Subcutaneous abdominal adipose tissue (tissue), 5 donors: ENCODE measurements around the gene INPP5A.
"Not testable (repeated sequence)": the region's sequence is repeated elsewhere in the genome, so short reads cannot be mapped to it uniquely, and the experiment has no call there.

Experiments
- H3K27ac ChIP-seq: one replicate; pipeline ENCODE4 v1.7.0; 2013; ENCODE audit warnings: low read depth, mild to moderate bottlenecking, inconsistent platforms, low read length, moderate library complexity
- H3K27me3 ChIP-seq, 5 donors: one replicate each; pipeline ENCODE4 v1.7.0; 2013; ENCODE audit warnings: low read length in 5 of 5, inconsistent platforms in 1 of 5; ENCODE audit not compliant: control insufficient read depth in 5 of 5, insufficient read depth in 4 of 5
- H3K36me3 ChIP-seq, 5 donors: one replicate each; pipeline ENCODE4 v1.7.0; 2013; ENCODE audit warnings: low read length in 5 of 5; ENCODE audit not compliant: control insufficient read depth in 5 of 5, insufficient read depth in 5 of 5
- H3K4me1 ChIP-seq, 5 donors: one replicate each; pipeline ENCODE4 v1.7.0; 2013; ENCODE audit warnings: low read length in 5 of 5, mild to moderate bottlenecking in 3 of 5, moderate library complexity in 1 of 5; ENCODE audit not compliant: control insufficient read depth in 5 of 5, insufficient read depth in 5 of 5
- H3K4me3 ChIP-seq, 5 donors: one replicate each; pipeline ENCODE4 v1.7.0; 2013; ENCODE audit warnings: low read length in 5 of 5, low read depth in 1 of 5
- H3K9ac ChIP-seq, 5 donors: one replicate each; pipeline ENCODE4 v1.7.0; 2013; ENCODE audit warnings: low read length in 5 of 5, mild to moderate bottlenecking in 4 of 5, moderate library complexity in 3 of 5
- H3K9me3 ChIP-seq, 5 donors: one replicate each; pipeline ENCODE4 v1.7.0; 2013; ENCODE audit warnings: low read length in 5 of 5; ENCODE audit not compliant: control insufficient read depth in 5 of 5
- donor health status: healthy.
- donor health status: healthy.
- donor health status: healthy.
- donor health status: healthy.
- donor health status: healthy.

Gene INPP5A

DNA sequence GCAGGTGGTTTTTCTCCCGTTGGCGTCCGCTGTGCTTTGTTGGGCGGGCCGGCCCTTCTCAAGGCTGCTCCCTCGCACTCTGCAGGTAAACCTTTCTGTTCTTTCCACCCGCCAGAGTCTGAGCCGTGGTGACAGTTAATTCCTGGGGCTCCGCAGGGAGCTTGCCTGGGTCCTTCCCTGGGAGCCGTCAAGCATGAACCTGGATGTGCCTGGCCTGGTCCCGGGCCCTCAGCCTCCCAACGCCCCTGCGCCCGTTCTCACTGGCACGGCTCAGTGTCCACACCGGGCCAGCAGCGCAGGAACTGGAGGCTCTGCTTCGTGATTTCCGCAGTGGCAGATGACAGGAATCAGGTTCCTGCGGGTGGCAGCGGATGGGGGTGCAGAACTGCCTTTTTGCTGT, 259.3 kb downstream of the INPP5A start:
- peaks cover 0 to 4% (median 3%) of the 10 kb centered on the region in 5 donors for H3K9me3 ChIP-seq
- no peak overlapping the region for H3K9ac ChIP-seq
- no peaks in the 10 kb centered on the region for H3K36me3 ChIP-seq
- H3K27ac ChIP-seq = no peak overlapping the region
- no peak overlapping the region for H3K4me3 ChIP-seq
- peaks cover 0 to 5% (median 2%) of the 10 kb centered on the region in 5 donors for H3K4me1 ChIP-seq
- H3K27me3 ChIP-seq = peaks cover 11 to 24% (median 18%) of the 10 kb centered on the region in 5 donors

GRCh38 chr10:132797986-132798385, 260.4 kb downstream of the INPP5A start:
- not testable (repeated sequence) for H3K36me3 ChIP-seq
- peaks cover 0 to 10% (median 8%) of the 10 kb centered on the region in 5 donors for H3K9me3 ChIP-seq

DNA sequence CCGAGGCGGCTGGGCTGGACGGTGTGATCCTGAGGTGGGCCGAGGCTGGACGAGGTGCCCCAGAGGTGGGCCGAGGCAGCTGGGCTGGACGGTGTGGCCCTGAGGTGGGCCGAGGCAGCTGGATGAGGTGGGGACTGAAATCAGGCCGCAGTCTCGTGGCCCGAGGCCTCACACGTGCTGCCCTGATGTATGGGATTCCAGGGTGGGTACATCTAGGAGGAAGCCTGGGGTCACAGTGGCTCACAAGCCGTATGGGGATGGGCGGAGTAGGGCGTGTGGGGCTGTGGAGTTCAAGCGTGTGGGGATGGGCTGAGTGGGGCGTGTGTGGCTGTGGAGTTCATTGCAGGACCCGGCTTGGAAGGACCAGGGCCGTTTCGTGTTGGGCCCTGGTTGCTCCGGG, 260.8 kb downstream of the INPP5A start:
- Histone ChIP-seq H3K27ac (no peak overlapping the region), H3K9ac (no peak overlapping the region), H3K4me1 (peaks cover 0 to 5% (median 0%) of the 10 kb centered on the region in 5 donors), H3K4me3 (no peak overlapping the region), H3K36me3 (no peaks in the 10 kb centered on the region), H3K9me3 (peaks cover 0 to 10% (median 8%) of the 10 kb centered on the region in 5 donors), H3K27me3 (peaks cover 11 to 16% (median 14%) of the 10 kb centered on the region in 5 donors)

More at GRCh38 chr10:132797986-132798385, 260.4 kb downstream of the INPP5A start:
- H3K4me3 ChIP-seq, H3K9ac ChIP-seq, H3K4me1 ChIP-seq, H3K27ac ChIP-seq: not testable (repeated sequence)
- H3K27me3 ChIP-seq = peaks cover 11 to 19% (median 17%) of the 10 kb centered on the region in 5 donors

GRCh38 chr10:132798876-132799275, 261.3 kb downstream of the INPP5A start:
- Histone ChIP-seq H3K27ac (no peak overlapping the region), H3K4me3 (no peak overlapping the region), H3K36me3 (no peaks in the 10 kb centered on the region), H3K4me1 (peaks cover 0 to 3% (median 0%) of the 10 kb centered on the region in 5 donors), H3K9ac (no peak overlapping the region), H3K9me3 (peaks cover 0 to 10% (median 8%) of the 10 kb centered on the region in 5 donors), H3K27me3 (peaks cover 8 to 15% (median 11%) of the 10 kb centered on the region in 5 donors)

DNA sequence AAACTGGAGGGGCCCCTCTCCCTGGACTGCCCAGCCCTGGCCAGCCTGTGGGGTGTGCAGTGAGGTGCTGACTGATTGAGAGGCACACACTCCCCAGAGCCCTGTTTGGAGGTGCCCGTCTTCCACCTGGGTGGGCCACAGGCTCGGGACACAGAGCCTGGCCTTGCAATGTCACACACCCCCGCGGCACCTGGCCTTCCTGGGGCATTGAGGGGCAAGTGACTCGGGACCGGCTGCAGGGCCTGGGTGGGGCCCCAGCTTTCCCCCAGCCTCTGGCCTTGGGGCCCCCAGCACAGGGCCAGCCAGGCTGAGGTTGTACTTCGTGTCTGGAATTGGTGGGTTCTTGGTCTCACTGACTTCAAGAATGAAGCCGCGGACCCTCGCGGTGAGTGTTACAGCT, 262.3 kb downstream of the INPP5A start:
- Histone ChIP-seq H3K36me3 (no peaks in the 10 kb centered on the region), H3K4me3 (no peak overlapping the region), H3K9me3 (peaks cover 0 to 10% (median 8%) of the 10 kb centered on the region in 5 donors), H3K9ac (no peak overlapping the region), H3K4me1 (no peaks in the 10 kb centered on the region), H3K27me3 (peaks cover 6 to 14% (median 8%) of the 10 kb centered on the region in 5 donors), H3K27ac (no peak overlapping the region)

DNA sequence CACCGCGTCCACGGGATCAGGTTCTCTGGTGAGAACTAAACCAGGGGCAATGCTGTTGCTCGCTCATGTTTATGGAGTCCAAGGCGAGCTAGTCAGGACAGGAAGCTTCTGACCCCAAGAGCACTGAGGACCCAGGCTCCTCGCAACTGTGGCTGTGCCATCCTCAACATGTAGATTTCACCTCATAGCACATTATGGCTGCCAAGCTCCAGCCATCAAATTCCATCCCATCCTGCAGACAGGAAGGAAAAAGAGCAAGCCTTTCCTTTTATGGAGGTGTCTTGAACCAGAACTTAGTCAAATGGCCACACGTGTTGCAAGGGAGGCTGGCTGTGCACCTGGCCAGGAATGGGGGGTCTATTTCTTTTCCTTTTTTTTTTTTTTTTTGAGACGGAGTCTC, 264.5 kb downstream of the INPP5A start:
- Histone ChIP-seq H3K27me3 (peaks cover 4 to 20% (median 9%) of the 10 kb centered on the region in 5 donors), H3K36me3 (no peaks in the 10 kb centered on the region), H3K9ac (no peak overlapping the region), H3K4me3 (no peak overlapping the region), H3K9me3 (peaks cover 0 to 10% (median 8%) of the 10 kb centered on the region in 5 donors), H3K27ac (no peak overlapping the region), H3K4me1 (no peaks in the 10 kb centered on the region)

- Histone ChIP-seq H3K9me3 (peaks cover 0 to 10% (median 8%) of the 10 kb centered on the region in 5 donors), H3K4me1 (no peaks in the 10 kb centered on the region), H3K4me3 (no peak overlapping the region), H3K9ac (no peak overlapping the region), H3K27ac (no peak overlapping the region), H3K36me3 (no peaks in the 10 kb centered on the region), H3K27me3 (peaks cover 0 to 25% (median 12%) of the 10 kb centered on the region in 5 donors)
Observed at GRCh38 chr10:132802694-132803320, 265.2 kb downstream of the INPP5A start.

DNA sequence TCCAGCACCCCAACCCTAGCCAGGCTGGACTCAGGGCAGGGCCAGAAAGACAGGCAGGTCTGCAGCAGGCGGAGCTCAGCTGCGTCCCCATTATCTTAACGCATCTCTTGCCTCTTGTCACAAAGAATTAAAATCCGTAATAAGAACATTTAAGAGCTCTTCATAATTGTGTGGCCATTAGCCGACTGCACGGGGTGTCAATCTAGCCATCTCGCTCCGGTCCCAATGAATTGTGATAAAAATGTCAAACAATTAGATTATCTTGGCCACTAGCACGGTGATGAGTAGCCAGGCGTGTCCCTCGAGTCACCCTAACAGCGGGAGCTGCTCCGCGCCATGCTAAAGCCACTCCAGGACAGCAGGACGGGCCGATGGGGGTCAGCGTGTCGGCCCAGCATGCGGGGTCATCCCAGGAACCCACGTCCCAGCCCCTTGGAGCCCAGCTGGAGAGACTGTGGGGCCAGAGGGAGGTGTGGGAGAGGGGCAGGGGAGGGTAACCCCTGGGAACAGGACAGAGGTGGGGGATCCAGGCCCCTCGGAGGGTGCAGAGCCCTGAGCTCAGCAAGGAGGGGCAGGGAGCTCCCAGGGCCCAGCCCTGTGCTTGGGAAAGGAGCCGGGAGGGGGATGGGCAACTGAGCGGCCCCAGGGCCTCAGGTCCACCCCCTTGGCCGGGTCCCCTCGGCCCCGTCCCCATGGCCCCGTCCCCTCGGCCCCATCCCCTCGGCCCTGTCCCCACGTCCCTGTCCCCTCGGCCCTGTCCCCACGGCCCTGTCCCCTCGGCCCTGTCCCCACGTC, 266.0 kb downstream of the INPP5A start:
- no peaks in the 10 kb centered on the region for H3K4me1 ChIP-seq
- H3K9me3 ChIP-seq = peaks cover 0 to 10% (median 8%) of the 10 kb centered on the region in 5 donors
- H3K27ac ChIP-seq = no peak overlapping the region
- H3K9ac ChIP-seq = no peak overlapping the region
- H3K4me3 ChIP-seq = no peak overlapping the region
- H3K27me3 ChIP-seq = peaks cover 0 to 32% (median 18%) of the 10 kb centered on the region in 5 donors
- no peaks in the 10 kb centered on the region for H3K36me3 ChIP-seq

DNA sequence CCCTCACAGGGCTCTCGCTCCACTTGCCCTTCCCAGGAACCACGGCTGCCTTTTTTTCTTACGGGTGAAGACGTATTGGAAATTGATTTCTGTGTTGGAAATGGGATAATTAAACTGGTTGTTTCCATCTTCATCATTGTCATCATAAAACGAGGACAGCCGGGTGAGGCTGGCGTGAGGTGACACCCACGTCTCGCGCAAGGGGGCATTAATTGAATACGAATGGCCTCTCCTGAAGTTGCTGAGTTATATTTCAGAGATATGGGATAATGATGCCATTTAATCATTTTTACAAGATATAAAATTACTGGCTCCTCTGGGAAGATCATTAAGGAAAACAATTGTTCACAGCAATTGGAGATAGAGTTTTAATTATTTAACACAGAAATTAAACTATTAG, 266.7 kb downstream of the INPP5A start:
- Histone ChIP-seq H3K27me3 (peaks cover 0 to 38% (median 23%) of the 10 kb centered on the region in 5 donors), H3K27ac (no peak overlapping the region), H3K9me3 (peaks cover 0 to 10% (median 8%) of the 10 kb centered on the region in 5 donors), H3K4me3 (no peak overlapping the region), H3K4me1 (no peaks in the 10 kb centered on the region), H3K36me3 (no peaks in the 10 kb centered on the region), H3K9ac (no peak overlapping the region)
